ENCODE data around the gene MCTP1. TPM values are rescaled to one million over a fixed set of nuclear protein-coding genes. Genes with fewer than 3 reads are reported as not detected.

Gene MCTP1
- total RNA-seq, 1 experiment from 2014 or later: 0.44 TPM

- Histone ChIP-seq H3K9ac (ENCODE audit: low read length) (no peak overlapping the region), H3K4me2 (ENCODE audit: low read length) (no peak overlapping the region), H2AFZ (ENCODE audit: low read depth, low read length, poor library complexity, severe bottlenecking) (no peak overlapping the region), H3K4me3 (replicated peaks in 1 of 2; ENCODE audit: low read depth in 1 of 2, low read length in 2 of 2) (no peak overlapping the region), H3K27ac (ENCODE audit: low read depth, low read length) (no peak overlapping the region), H3K79me2 (ENCODE audit: insufficient read depth, low read length) (no peaks in the 10 kb centered on the region), H3K9me3 (ENCODE audit: control insufficient read depth in 1 of 2, insufficient read depth in 1 of 2, low read depth in 1 of 2, low read length in 2 of 2) (no peaks in the 10 kb centered on the region), H4K20me1 (ENCODE audit: insufficient read depth) (no peaks in the 10 kb centered on the region), H3K36me3 (ENCODE audit: control insufficient read depth in 1 of 2, insufficient read depth in 2 of 2, low read length in 2 of 2) (0 out of 4 replicates have a peak, but pooled peaks cover 0 to 2% of the 10 kb centered on the region in 2 experiments), H3K27me3 (ENCODE audit: insufficient read depth, low read length) (no peaks in the 10 kb centered on the region), H3K9me2 (ENCODE audit: insufficient read depth) (no peaks in the 10 kb centered on the region), H3K4me1 (ENCODE audit: control insufficient read depth in 1 of 2, insufficient read depth in 2 of 2, low read length in 2 of 2) (no peaks in the 10 kb centered on the region)
- CTCF ChIA-PET: no interaction called here
- POLR2A ChIA-PET: no interaction called here
- ATAC-seq (no peak), DNase-seq (ENCODE audit: low read depth, low spot score) (no peak)
- BruUV-seq (replicated peaks): no TSS peak
- RAD21 ChIA-PET (ENCODE audit: low non-redundant PET in 1 of 2, low total read pairs in 2 of 2, uncharacterized antibody in 2 of 2, unreplicated experiment in 2 of 2): no interaction called here
- intact Hi-C loops (cut with micrococcal nuclease): no loop called here
- TF ChIP-seq CTCF (IDR thresholded peaks at IDR 0.05 in 2 of 3, conservative IDR thresholded peaks at IDR 0.05 in 1 of 3; ENCODE audit: borderline replicate concordance in 1 of 3, insufficient read depth in 1 of 3, low read depth in 2 of 3, low read length in 2 of 3): no peak
- TF ChIP-seq ELF1 (IDR thresholded peaks at IDR 0.05; ENCODE audit: borderline replicate concordance, low read depth): no peak
- TF ChIP-seq POLR2AphosphoS5 (IDR thresholded peaks at IDR 0.05; ENCODE audit: low read depth, low read length): no peak
- TF ChIP-seq RAD21 (IDR thresholded peaks at IDR 0.05; ENCODE audit: low read depth): no peak
- no peak for TF ChIP-seq YY1 (IDR thresholded peaks at IDR 0.05; ENCODE audit: extremely low read depth, insufficient replicate concordance, low read depth, low read length)
- TF ChIP-seq ZFX (IDR thresholded peaks at IDR 0.05): no peak
- TF ChIP-seq JUND (IDR thresholded peaks at IDR 0.05): no peak
- no peak for TF ChIP-seq FOSL1 (IDR thresholded peaks at IDR 0.05; ENCODE audit: low read depth)
- TF ChIP-seq TCF7L2 (IDR thresholded peaks at IDR 0.05; ENCODE audit: borderline replicate concordance, extremely low read depth, insufficient read depth, insufficient read length): no peak
- no peak for TF ChIP-seq POLR2A (IDR thresholded peaks at IDR 0.05; ENCODE audit: borderline replicate concordance, extremely low read depth, insufficient read depth, insufficient read length)
- TF ChIP-seq EZH2 (IDR thresholded peaks at IDR 0.05): no peak
- TF ChIP-seq MAX (IDR thresholded peaks at IDR 0.05): no peak
- TF ChIP-seq EGR1 (IDR thresholded peaks at IDR 0.05; ENCODE audit: low read depth): no peak
- no peak for TF ChIP-seq ATF3 (IDR thresholded peaks at IDR 0.05)
- no peak for TF ChIP-seq ZNF274 (IDR thresholded peaks at IDR 0.05; ENCODE audit: low read depth, low read length)
- TF ChIP-seq EZH2phosphoT487 (IDR thresholded peaks at IDR 0.05; ENCODE audit: borderline replicate concordance): no peak
- no peak for TF ChIP-seq ZBTB33 (IDR thresholded peaks at IDR 0.05; ENCODE audit: extremely low read depth, insufficient replicate concordance, low read length)
- no peak for TF ChIP-seq REST (IDR thresholded peaks at IDR 0.05; ENCODE audit: low read depth)
These were observed 573.1 kb downstream of the MCTP1 start for GRCh38 chr5:94711785-94712184.

Data from HCT116 (cell line).